HEK293 (cell line): ENCODE data around the gene RTN3.

Experiments
- CTCF ChIA-PET: fragments of 350-600 bp; formaldehyde crosslinking; extraction: SDS; loops from one replicate; lab custom pipeline; 2021; ENCODE audit warnings: antibody characterized with exemption; lab: Yijun Ruan, JAX
- POLR2A ChIA-PET: fragments of 300-600 bp; formaldehyde crosslinking; extraction: SDS; loops from one replicate; lab custom pipeline; 2020; ENCODE audit warnings: antibody characterized with exemption, inconsistent platforms; lab: Yijun Ruan, JAX
- H3K27ac ChIP-seq: fragments of 200-500 bp; sonication (Bioruptor generic); 2 replicates; pipeline ENCODE4 v1.5.1; 2014; ENCODE audit warnings: low read depth, low read length, control low read depth, inconsistent platforms; ENCODE audit errors: extremely low read depth
- H3K36me3 ChIP-seq, 2 experiments: fragments of 200-500 bp in 1 of 2; sonication (Bioruptor generic) in 1 of 2; 1 replicate in 1 of 2; 2 replicates in 1 of 2; pipeline ENCODE4 v1.5.1; 2014 to 2017; ENCODE audit warnings: inconsistent platforms in 2 of 2, low read length in 2 of 2; ENCODE audit not compliant: control insufficient read depth in 2 of 2, insufficient read depth in 1 of 2
- H3K4me1 ChIP-seq: fragments of 200-500 bp; sonication (Bioruptor generic); 2 replicates; pipeline ENCODE4 v1.5.1; 2014; ENCODE audit warnings: mild to moderate bottlenecking, low read length, inconsistent platforms; ENCODE audit not compliant: control insufficient read depth, insufficient read depth
- H3K4me3 ChIP-seq: 2 replicates; pipeline ENCODE4 v1.5.1; 2011; ENCODE audit warnings: low read depth, mild to moderate bottlenecking, control low read depth, low read length, moderate library complexity
- H3K9me3 ChIP-seq: fragments of 200-500 bp; sonication (Bioruptor generic); 2 replicates; pipeline ENCODE4 v1.5.1; 2014; ENCODE audit warnings: low read depth, low read length, inconsistent platforms; ENCODE audit not compliant: control insufficient read depth, insufficient read depth
- ATF2 ChIP-seq: fragments of 450-650 bp; formaldehyde crosslinking; IDR thresholded peaks from 2 replicates; pipeline ENCODE4 v1.5.1; 2016; ENCODE audit warnings: missing biosample characterization, missing genetic modification characterization, low read depth
- HOXA7 ChIP-seq: sonication (generic); formaldehyde crosslinking; IDR thresholded peaks from 2 replicates; pipeline ENCODE4 v1.8.1; 2022; ENCODE audit warnings: missing genetic modification reagents, borderline replicate concordance
- KLF1 ChIP-seq: fragments of 450-650 bp; formaldehyde crosslinking; IDR thresholded peaks from 2 replicates; pipeline ENCODE4 v1.5.1; 2016; ENCODE audit warnings: missing biosample characterization, missing genetic modification characterization
- SCRT1 ChIP-seq: fragments of 450-650 bp; formaldehyde crosslinking; IDR thresholded peaks from 2 replicates; pipeline ENCODE4 v1.5.1; 2016; ENCODE audit warnings: missing biosample characterization, missing genetic modification characterization, borderline replicate concordance
- SETDB1 ChIP-seq: IDR thresholded peaks from one replicate; pipeline ENCODE4 v1.6.1; 2017; ENCODE audit warnings: mild to moderate bottlenecking, low read length, moderate library complexity, mixed read lengths; ENCODE audit not compliant: insufficient read length
- ZBTB1 ChIP-seq: fragments of 450-650 bp; formaldehyde crosslinking; IDR thresholded peaks from 2 replicates; pipeline ENCODE4 v1.5.1; 2016; ENCODE audit warnings: missing biosample characterization, missing genetic modification characterization
- ZNF10 ChIP-seq: fragments of 450-650 bp; formaldehyde crosslinking; IDR thresholded peaks from 2 replicates; pipeline ENCODE4 v1.5.1; 2017; ENCODE audit warnings: missing biosample characterization, missing genetic modification characterization
- ZNF138 ChIP-seq: fragments of 450-650 bp; formaldehyde crosslinking; IDR thresholded peaks from 2 replicates; pipeline ENCODE4 v1.5.1; 2016; ENCODE audit warnings: missing biosample characterization, missing genetic modification characterization, borderline replicate concordance
- ZNF155 ChIP-seq: fragments of 450-650 bp; formaldehyde crosslinking; IDR thresholded peaks from 2 replicates; pipeline ENCODE4 v1.5.1; 2016; ENCODE audit warnings: missing biosample characterization, missing genetic modification characterization
- ZNF16 ChIP-seq: fragments of 450-650 bp; formaldehyde crosslinking; IDR thresholded peaks from 2 replicates; pipeline ENCODE4 v1.5.1; 2016; ENCODE audit warnings: low read depth, missing biosample characterization, missing genetic modification characterization
- ZNF211 ChIP-seq: fragments of 450-650 bp; formaldehyde crosslinking; IDR thresholded peaks from 2 replicates; pipeline ENCODE4 v1.5.1; 2016; ENCODE audit warnings: low read depth, missing biosample characterization, missing genetic modification characterization
- ZNF239 ChIP-seq: fragments of 450-650 bp; formaldehyde crosslinking; IDR thresholded peaks from 2 replicates; pipeline ENCODE4 v1.5.1; 2016; ENCODE audit warnings: missing biosample characterization, missing genetic modification characterization
- ZNF292 ChIP-seq: fragments of 450-650 bp; formaldehyde crosslinking; IDR thresholded peaks from 2 replicates; pipeline ENCODE4 v1.5.1; 2016; ENCODE audit warnings: low read depth, missing biosample characterization, missing genetic modification characterization, borderline replicate concordance
- ZNF311 ChIP-seq: fragments of 450-650 bp; formaldehyde crosslinking; IDR thresholded peaks from 2 replicates; pipeline ENCODE4 v1.5.1; 2017; ENCODE audit warnings: missing biosample characterization, missing genetic modification characterization, borderline replicate concordance
- ZNF350 ChIP-seq: fragments of 450-650 bp; formaldehyde crosslinking; IDR thresholded peaks from 2 replicates; pipeline ENCODE4 v1.5.0; 2017; ENCODE audit warnings: missing biosample characterization, mild to moderate bottlenecking, missing genetic modification characterization
- ZNF433 ChIP-seq: fragments of 450-650 bp; formaldehyde crosslinking; IDR thresholded peaks from 2 replicates; pipeline ENCODE4 v1.5.1; 2016; ENCODE audit warnings: missing biosample characterization, missing genetic modification characterization, low read depth
- ZNF629 ChIP-seq: fragments of 450-650 bp; formaldehyde crosslinking; IDR thresholded peaks from 2 replicates; pipeline ENCODE4 v1.5.1; 2017; ENCODE audit warnings: missing biosample characterization, missing genetic modification characterization
- ZNF776 ChIP-seq: fragments of 450-650 bp; formaldehyde crosslinking; IDR thresholded peaks from 2 replicates; pipeline ENCODE4 v1.5.0; 2017; ENCODE audit warnings: missing biosample characterization, missing genetic modification characterization, borderline replicate concordance
- TF ChIP-seq, protein P1 (sequence below): fragments of 450-650 bp; formaldehyde crosslinking; IDR thresholded peaks from 2 replicates; pipeline ENCODE4 v1.5.1; 2016; ENCODE audit warnings: missing biosample characterization, missing genetic modification characterization, borderline replicate concordance
- TF ChIP-seq, protein P2 (sequence below): fragments of 450-650 bp; formaldehyde crosslinking; IDR thresholded peaks from 2 replicates; pipeline ENCODE4 v1.5.1; 2016; ENCODE audit warnings: missing biosample characterization, missing genetic modification characterization
- TF ChIP-seq, protein P3 (sequence below): fragments of 450-650 bp; formaldehyde crosslinking; IDR thresholded peaks from 2 replicates; pipeline ENCODE4 v1.5.1; 2017; ENCODE audit warnings: missing biosample characterization, missing genetic modification characterization
- TF ChIP-seq, protein P4 (sequence below): fragments of 450-650 bp; formaldehyde crosslinking; IDR thresholded peaks from 2 replicates; pipeline ENCODE4 v1.5.1; 2017; ENCODE audit warnings: missing biosample characterization, missing genetic modification characterization

RTN3 gene

DNA sequence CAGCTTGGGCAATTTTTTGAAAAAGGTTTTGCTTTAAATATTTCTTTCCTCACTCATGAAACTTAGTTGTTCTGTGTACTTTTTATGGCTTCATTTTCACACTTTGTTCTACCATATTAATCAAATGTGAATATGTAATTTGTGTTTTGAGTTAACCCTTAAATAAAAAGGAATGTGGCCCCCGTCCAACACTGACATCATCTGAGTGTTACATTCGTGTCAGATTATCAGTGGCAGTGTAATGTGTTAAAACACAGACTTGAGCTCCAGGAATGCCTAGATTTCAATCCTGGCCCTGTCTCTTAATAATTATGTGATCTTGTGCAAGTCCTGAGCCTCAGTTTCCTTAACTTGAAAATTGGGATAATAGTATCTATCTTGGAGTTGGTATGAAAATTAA lies 5.6 kb downstream of the RTN3 start:
- TF ChIP-seq ZNF629: 0 out of 2 replicates have a peak, but pooled peaks have one; percentile 13
- TF ChIP-seq SCRT1: no peak
- TF ChIP-seq, protein P1, sequence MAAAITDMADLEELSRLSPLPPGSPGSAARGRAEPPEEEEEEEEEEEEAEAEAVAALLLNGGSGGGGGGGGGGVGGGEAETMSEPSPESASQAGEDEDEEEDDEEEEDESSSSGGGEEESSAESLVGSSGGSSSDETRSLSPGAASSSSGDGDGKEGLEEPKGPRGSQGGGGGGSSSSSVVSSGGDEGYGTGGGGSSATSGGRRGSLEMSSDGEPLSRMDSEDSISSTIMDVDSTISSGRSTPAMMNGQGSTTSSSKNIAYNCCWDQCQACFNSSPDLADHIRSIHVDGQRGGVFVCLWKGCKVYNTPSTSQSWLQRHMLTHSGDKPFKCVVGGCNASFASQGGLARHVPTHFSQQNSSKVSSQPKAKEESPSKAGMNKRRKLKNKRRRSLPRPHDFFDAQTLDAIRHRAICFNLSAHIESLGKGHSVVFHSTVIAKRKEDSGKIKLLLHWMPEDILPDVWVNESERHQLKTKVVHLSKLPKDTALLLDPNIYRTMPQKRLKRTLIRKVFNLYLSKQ (tag by site-specific recombination): no peak
- 0 out of 2 replicates have a peak, but pooled peaks have one; percentile 30 for TF ChIP-seq ZNF10
- TF ChIP-seq, protein P2, sequence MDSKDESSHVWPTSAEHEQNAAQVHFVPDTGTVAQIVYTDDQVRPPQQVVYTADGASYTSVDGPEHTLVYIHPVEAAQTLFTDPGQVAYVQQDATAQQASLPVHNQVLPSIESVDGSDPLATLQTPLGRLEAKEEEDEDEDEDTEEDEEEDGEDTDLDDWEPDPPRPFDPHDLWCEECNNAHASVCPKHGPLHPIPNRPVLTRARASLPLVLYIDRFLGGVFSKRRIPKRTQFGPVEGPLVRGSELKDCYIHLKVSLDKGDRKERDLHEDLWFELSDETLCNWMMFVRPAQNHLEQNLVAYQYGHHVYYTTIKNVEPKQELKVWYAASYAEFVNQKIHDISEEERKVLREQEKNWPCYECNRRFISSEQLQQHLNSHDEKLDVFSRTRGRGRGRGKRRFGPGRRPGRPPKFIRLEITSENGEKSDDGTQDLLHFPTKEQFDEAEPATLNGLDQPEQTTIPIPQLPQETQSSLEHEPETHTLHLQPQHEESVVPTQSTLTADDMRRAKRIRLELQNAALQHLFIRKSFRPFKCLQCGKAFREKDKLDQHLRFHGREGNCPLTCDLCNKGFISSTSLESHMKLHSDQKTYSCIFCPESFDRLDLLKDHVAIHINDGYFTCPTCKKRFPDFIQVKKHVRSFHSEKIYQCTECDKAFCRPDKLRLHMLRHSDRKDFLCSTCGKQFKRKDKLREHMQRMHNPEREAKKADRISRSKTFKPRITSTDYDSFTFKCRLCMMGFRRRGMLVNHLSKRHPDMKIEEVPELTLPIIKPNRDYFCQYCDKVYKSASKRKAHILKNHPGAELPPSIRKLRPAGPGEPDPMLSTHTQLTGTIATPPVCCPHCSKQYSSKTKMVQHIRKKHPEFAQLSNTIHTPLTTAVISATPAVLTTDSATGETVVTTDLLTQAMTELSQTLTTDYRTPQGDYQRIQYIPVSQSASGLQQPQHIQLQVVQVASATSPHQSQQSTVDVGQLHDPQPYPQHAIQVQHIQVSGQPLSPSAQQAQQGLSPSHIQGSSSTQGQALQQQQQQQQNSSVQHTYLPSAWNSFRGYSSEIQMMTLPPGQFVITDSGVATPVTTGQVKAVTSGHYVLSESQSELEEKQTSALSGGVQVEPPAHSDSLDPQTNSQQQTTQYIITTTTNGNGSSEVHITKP: no peak
- TF ChIP-seq ZNF350 (tag by site-specific recombination): no peak
- TF ChIP-seq ZNF776 (tag by site-specific recombination): no peak
- no peak for TF ChIP-seq ZNF433 (tag by site-specific recombination)
- no peak for TF ChIP-seq ZNF292
- TF ChIP-seq ZNF155 (tag by site-specific recombination): no peak
- TF ChIP-seq ZNF211: no peak
- TF ChIP-seq ATF2 (tag by site-specific recombination): peak; percentile 69; the same call in 1 of the 2 replicates
- TF ChIP-seq KLF1: no peak
- TF ChIP-seq, protein P3, sequence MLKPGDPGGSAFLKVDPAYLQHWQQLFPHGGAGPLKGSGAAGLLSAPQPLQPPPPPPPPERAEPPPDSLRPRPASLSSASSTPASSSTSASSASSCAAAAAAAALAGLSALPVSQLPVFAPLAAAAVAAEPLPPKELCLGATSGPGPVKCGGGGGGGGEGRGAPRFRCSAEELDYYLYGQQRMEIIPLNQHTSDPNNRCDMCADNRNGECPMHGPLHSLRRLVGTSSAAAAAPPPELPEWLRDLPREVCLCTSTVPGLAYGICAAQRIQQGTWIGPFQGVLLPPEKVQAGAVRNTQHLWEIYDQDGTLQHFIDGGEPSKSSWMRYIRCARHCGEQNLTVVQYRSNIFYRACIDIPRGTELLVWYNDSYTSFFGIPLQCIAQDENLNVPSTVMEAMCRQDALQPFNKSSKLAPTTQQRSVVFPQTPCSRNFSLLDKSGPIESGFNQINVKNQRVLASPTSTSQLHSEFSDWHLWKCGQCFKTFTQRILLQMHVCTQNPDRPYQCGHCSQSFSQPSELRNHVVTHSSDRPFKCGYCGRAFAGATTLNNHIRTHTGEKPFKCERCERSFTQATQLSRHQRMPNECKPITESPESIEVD: peak; percentile 84; the same call in 1 of the 2 replicates
- no peak for TF ChIP-seq ZBTB1 (tag by site-specific recombination)
- no peak for TF ChIP-seq HOXA7 (CRISPR knock-in tag)
- TF ChIP-seq, protein P4, sequence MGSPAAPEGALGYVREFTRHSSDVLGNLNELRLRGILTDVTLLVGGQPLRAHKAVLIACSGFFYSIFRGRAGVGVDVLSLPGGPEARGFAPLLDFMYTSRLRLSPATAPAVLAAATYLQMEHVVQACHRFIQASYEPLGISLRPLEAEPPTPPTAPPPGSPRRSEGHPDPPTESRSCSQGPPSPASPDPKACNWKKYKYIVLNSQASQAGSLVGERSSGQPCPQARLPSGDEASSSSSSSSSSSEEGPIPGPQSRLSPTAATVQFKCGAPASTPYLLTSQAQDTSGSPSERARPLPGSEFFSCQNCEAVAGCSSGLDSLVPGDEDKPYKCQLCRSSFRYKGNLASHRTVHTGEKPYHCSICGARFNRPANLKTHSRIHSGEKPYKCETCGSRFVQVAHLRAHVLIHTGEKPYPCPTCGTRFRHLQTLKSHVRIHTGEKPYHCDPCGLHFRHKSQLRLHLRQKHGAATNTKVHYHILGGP: peak; percentile 85
- no peak for TF ChIP-seq ZNF138 (tag by site-specific recombination)
- no peak for TF ChIP-seq ZNF16 (tag by site-specific recombination)
- TF ChIP-seq SETDB1: no peak
- TF ChIP-seq ZNF311 (tag by site-specific recombination): no peak
- no peak for TF ChIP-seq ZNF239
- POLR2A ChIA-PET: interaction anchor here (0.8 to 1.4 kb wide), 2 partner anchors 16 to 43 kb away, joined by 3 to 4 read pairs; partner anchors contain the start of gene ATL3
- Histone ChIP-seq H3K4me3 (no peak overlapping the region), H3K4me1 (0 out of 2 replicates have a peak, but pooled peaks cover 6% of the 10 kb centered on the region), H3K27ac (no peak overlapping the region), H3K9me3 (no peaks in the 10 kb centered on the region), H3K36me3 (no peaks in the 10 kb centered on the region; a peak in 1 of 3 replicates)
- CTCF ChIA-PET: no interaction called here
